ENCODE data around the gene ANKH.

ANKH gene

DNA sequence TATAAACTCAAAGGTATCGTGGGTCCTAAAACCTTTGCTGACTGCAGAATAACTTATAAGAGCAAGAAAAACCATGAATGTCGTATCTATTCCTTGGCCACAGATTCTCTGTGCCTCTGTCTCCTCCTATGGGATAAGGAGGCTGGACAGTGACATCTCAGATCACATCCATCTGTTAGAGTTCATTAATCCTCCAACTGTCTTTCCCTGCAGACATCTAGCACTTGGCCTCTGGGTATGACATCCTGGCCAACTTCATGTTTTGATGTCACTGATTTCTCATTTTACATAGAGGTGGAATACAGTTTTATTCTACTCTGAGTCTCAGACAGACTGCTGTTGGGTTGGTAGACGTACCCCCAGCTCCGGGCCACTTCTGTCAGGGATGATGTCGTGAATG, 120.9 kb downstream of the ANKH start:
- no peak for DNase-seq
- CTCF ChIA-PET = no interaction called here
- H3K9me3 Mint-ChIP-seq = no peaks in the 10 kb centered on the region
- H3K4me1 Mint-ChIP-seq = peaks cover 4% of the 10 kb centered on the region
- H3K27me3 Mint-ChIP-seq = no peaks in the 10 kb centered on the region
- peaks cover 30% of the 10 kb centered on the region for H3K36me3 Mint-ChIP-seq
- H3K4me3 Mint-ChIP-seq = no peak overlapping the region
- no peak overlapping the region for H3K27ac Mint-ChIP-seq

GRCh38 chr5:14749579-14750101, 121.9 kb downstream of the ANKH start:
- Mint-ChIP-seq H3K4me3 (no peak overlapping the region), H3K36me3 (peaks cover 32% of the 10 kb centered on the region), H3K4me1 (peaks cover 6% of the 10 kb centered on the region), H3K27ac (no peak overlapping the region), H3K9me3 (no peaks in the 10 kb centered on the region), H3K27me3 (no peaks in the 10 kb centered on the region)
- DNase-seq = no peak
- CTCF ChIA-PET = interaction anchor here (1.0 kb wide), 1 partner anchor 12 kb away, joined by 3 read pairs; no protein-coding TSS in a partner anchor

- H3K4me3 Mint-ChIP-seq = no peak overlapping the region
- H3K27me3 Mint-ChIP-seq = no peaks in the 10 kb centered on the region
- CTCF ChIA-PET = no interaction called here
- H3K36me3 Mint-ChIP-seq = peaks cover 34% of the 10 kb centered on the region
- no peak overlapping the region for H3K27ac Mint-ChIP-seq
- H3K9me3 Mint-ChIP-seq = no peaks in the 10 kb centered on the region
- H3K4me1 Mint-ChIP-seq = peaks cover 6% of the 10 kb centered on the region
- no peak for DNase-seq
Observed at GRCh38 chr5:14748180-14748900, 123.2 kb downstream of the ANKH start.

- Mint-ChIP-seq H3K4me1 (peaks cover 25% of the 10 kb centered on the region), H3K4me3 (no peak overlapping the region), H3K9me3 (no peaks in the 10 kb centered on the region), H3K27me3 (no peaks in the 10 kb centered on the region), H3K27ac (peak overlapping the region; percentile 50), H3K36me3 (peaks cover 22% of the 10 kb centered on the region)
- CTCF ChIA-PET = no interaction called here
- no peak for DNase-seq
Observed at GRCh38 chr5:14745753-14746152, 125.8 kb downstream of the ANKH start.

DNA sequence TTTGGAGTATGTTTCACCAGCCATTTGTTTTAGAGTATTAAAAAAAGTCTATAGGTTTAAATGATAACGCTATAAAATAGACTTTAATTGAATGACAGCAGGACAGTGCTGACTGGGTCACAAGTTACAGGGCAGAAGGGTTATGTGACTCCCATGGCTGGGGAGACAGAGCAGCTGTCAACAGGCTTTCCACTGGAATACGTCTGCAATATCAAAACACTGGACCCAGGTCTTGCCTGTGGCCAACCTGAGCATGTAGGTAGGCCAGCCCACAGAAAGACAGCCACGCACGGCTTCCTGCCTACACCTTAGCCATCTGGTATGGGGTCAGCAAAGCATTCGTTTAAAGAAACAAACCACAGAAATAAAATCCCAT, 126.4 kb downstream of the ANKH start:
- Mint-ChIP-seq H3K9me3 (no peaks in the 10 kb centered on the region), H3K27ac (no peak overlapping the region), H3K36me3 (peaks cover 23% of the 10 kb centered on the region), H3K4me1 (peaks cover 25% of the 10 kb centered on the region), H3K4me3 (no peak overlapping the region), H3K27me3 (no peaks in the 10 kb centered on the region)
- DNase-seq = no peak
- CTCF ChIA-PET = no interaction called here

- no peak overlapping the region for H3K4me3 Mint-ChIP-seq
- no peaks in the 10 kb centered on the region for H3K9me3 Mint-ChIP-seq
- DNase-seq = no peak
- CTCF ChIA-PET = interaction anchor here (1.0 to 2.0 kb wide), 3 partner anchors 12 to 129 kb away, joined by 3 to 13 read pairs (median 4); no protein-coding TSS in a partner anchor
- no peak overlapping the region for H3K27ac Mint-ChIP-seq
- peaks cover 23% of the 10 kb centered on the region for H3K36me3 Mint-ChIP-seq
- H3K27me3 Mint-ChIP-seq = no peaks in the 10 kb centered on the region
- H3K4me1 Mint-ChIP-seq = peaks cover 25% of the 10 kb centered on the region
Observed at GRCh38 chr5:14744296-14745187, 127.0 kb downstream of the ANKH start.

- Mint-ChIP-seq H3K27me3 (no peaks in the 10 kb centered on the region), H3K4me1 (peaks cover 25% of the 10 kb centered on the region), H3K27ac (no peak overlapping the region), H3K36me3 (peaks cover 19% of the 10 kb centered on the region), H3K9me3 (no peaks in the 10 kb centered on the region), H3K4me3 (no peak overlapping the region)
- DNase-seq = no peak
- CTCF ChIA-PET = interaction anchor here (0.6 to 2.0 kb wide), 4 partner anchors 11 to 130 kb away, joined by 3 to 13 read pairs (median 4); no protein-coding TSS in a partner anchor
Observed at GRCh38 chr5:14743601-14744295, 127.8 kb downstream of the ANKH start.

DNA sequence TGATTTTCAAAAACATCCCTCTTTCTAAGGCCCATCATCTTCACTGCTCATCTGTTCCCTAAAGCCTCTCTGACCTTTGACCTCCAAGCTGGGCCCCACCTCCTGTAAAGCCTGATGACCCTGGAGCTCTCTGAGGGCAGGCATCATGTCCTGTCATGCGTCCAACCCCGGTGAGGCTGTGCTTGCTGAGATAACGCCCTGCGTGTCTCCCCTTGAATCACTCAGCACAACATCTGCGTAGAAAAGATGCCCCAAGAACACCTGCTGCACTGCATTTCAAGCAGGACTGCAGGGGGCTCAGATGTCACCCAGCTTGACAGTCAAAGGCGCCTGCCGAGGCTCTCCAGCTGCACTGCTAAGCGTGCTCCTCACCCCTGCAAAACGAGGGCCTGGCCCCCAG, 129.1 kb downstream of the ANKH start:
- Mint-ChIP-seq H3K27ac (peak overlapping the region; percentile 51), H3K27me3 (no peaks in the 10 kb centered on the region), H3K36me3 (peaks cover 14% of the 10 kb centered on the region), H3K9me3 (no peaks in the 10 kb centered on the region), H3K4me3 (no peak overlapping the region), H3K4me1 (peaks cover 25% of the 10 kb centered on the region)
- DNase-seq = no peak
- CTCF ChIA-PET = interaction anchor here (2.0 kb wide), 1 partner anchor 15 kb away, joined by 13 read pairs; no protein-coding TSS in a partner anchor

- H3K27ac Mint-ChIP-seq = peak overlapping the region; percentile 50
Observed at GRCh38 chr5:14741801-14742440, 129.7 kb downstream of the ANKH start.

GRCh38 chr5:14741131-14741530, 130.4 kb downstream of the ANKH start:
- no peak overlapping the region for H3K4me3 Mint-ChIP-seq
- peaks cover 14% of the 10 kb centered on the region for H3K36me3 Mint-ChIP-seq
- no peaks in the 10 kb centered on the region for H3K27me3 Mint-ChIP-seq
- CTCF ChIA-PET = interaction anchor here (1.0 kb wide), 1 partner anchor 14 kb away, joined by 3 read pairs; no protein-coding TSS in a partner anchor
- peaks cover 25% of the 10 kb centered on the region for H3K4me1 Mint-ChIP-seq
- no peak for DNase-seq
- H3K9me3 Mint-ChIP-seq = no peaks in the 10 kb centered on the region
- H3K27ac Mint-ChIP-seq = no peak overlapping the region

More at GRCh38 chr5:14741801-14742440, 129.7 kb downstream of the ANKH start:
- H3K27me3 Mint-ChIP-seq = no peaks in the 10 kb centered on the region
- H3K36me3 Mint-ChIP-seq = peaks cover 14% of the 10 kb centered on the region
- CTCF ChIA-PET = no interaction called here
- H3K9me3 Mint-ChIP-seq = no peaks in the 10 kb centered on the region
- DNase-seq = peak; percentile 58
- no peak overlapping the region for H3K4me3 Mint-ChIP-seq
- peaks cover 25% of the 10 kb centered on the region for H3K4me1 Mint-ChIP-seq

DNA sequence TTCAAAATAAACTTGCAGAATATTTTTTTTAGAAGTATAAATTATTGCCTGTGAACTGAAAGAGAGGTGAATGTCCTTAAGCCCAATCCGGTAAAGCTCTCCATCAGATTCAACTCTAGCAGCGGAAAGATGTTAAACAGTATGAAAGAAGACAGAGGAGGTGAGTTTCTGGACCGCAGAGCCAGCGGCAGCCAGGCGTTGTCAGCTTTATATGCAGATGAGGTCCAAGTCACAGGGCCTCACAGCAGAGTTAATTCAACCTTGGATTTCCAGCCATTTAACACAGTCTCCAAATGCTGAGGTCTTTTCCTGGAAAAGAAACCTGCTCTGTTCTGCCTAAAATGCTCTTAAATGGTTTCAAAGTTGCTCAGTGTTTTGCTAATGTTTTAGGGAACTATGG, 131.6 kb downstream of the ANKH start:
- DNase-seq = no peak
- no peaks in the 10 kb centered on the region for H3K9me3 Mint-ChIP-seq
- H3K4me1 Mint-ChIP-seq = peaks cover 19% of the 10 kb centered on the region
- CTCF ChIA-PET = interaction anchor here (0.6 to 1.0 kb wide), 2 partner anchors 13 to 366 kb away, joined by 3 read pairs; no protein-coding TSS in a partner anchor
- H3K36me3 Mint-ChIP-seq = peaks cover 9% of the 10 kb centered on the region
- H3K4me3 Mint-ChIP-seq = no peak overlapping the region
- H3K27ac Mint-ChIP-seq = no peak overlapping the region
- no peaks in the 10 kb centered on the region for H3K27me3 Mint-ChIP-seq

- Mint-ChIP-seq H3K27ac (no peak overlapping the region), H3K27me3 (no peaks in the 10 kb centered on the region), H3K9me3 (no peaks in the 10 kb centered on the region), H3K4me1 (peaks cover 19% of the 10 kb centered on the region), H3K36me3 (peaks cover 9% of the 10 kb centered on the region), H3K4me3 (no peak overlapping the region)
- CTCF ChIA-PET = no interaction called here
- no peak for DNase-seq
Observed at GRCh38 chr5:14739538-14739937, 132.0 kb downstream of the ANKH start.

GRCh38 chr5:14738050-14738449, 133.5 kb downstream of the ANKH start:
- Mint-ChIP-seq H3K27ac (peak overlapping the region; percentile 28), H3K36me3 (peaks cover 6% of the 10 kb centered on the region), H3K9me3 (no peaks in the 10 kb centered on the region), H3K27me3 (no peaks in the 10 kb centered on the region), H3K4me3 (no peak overlapping the region), H3K4me1 (peaks cover 19% of the 10 kb centered on the region)
- CTCF ChIA-PET = interaction anchor here (1.2 kb wide), 1 partner anchor 265 kb away, joined by 3 read pairs; no protein-coding TSS in a partner anchor
- DNase-seq = no peak

All from activated naive CD4-positive, alpha-beta T cell treated with anti-CD3 and anti-CD28 coated beads, Interleukin-2, amount 10 ng/mL, durations not matched to agents 7 days and 5 days (primary cell).